AG04450 (cell line): ENCODE measurements around the gene ZDHHC14. TPM values are rescaled to one million over a fixed set of nuclear protein-coding genes. Genes with fewer than 3 reads are reported as not detected.

Source experiments
- CTCF ChIA-PET: fragments of 300-600, 350-600 bp; formaldehyde crosslinking; extraction: SDS; loops from one replicate; lab custom pipeline; 2022; ENCODE audit warnings: antibody characterized with exemption, inconsistent platforms; lab: Charles Lee
- POLR2A ChIA-PET: fragments of 350-600 bp; formaldehyde crosslinking; extraction: SDS; loops from one replicate; lab custom pipeline; 2021; ENCODE audit warnings: antibody characterized with exemption, inconsistent platforms; lab: Yijun Ruan, JAX
- DNase-seq: peaks from one replicate; pipeline ENCODE4 v3.0.0-alpha.2; 2011; ENCODE audit warnings: low read depth, low spot score
- H3K27ac ChIP-seq: one replicate; pipeline ENCODE4 v1.5.1; 2012; ENCODE audit warnings: low read depth, low read length, control low read depth
- H3K27me3 ChIP-seq: one replicate; pipeline ENCODE4 v1.6.0; 2012; ENCODE audit warnings: low read length; ENCODE audit not compliant: control insufficient read depth, insufficient read depth
- H3K4me3 ChIP-seq: 2 replicates; pipeline ENCODE4 v1.5.1; 2011; ENCODE audit warnings: mild to moderate bottlenecking, low read depth, low read length, control low read depth
- H3K9me3 ChIP-seq: 2 replicates; pipeline ENCODE4 v1.5.1; 2012; ENCODE audit warnings: low read length; ENCODE audit not compliant: control insufficient read depth, insufficient read depth
- polyA plus RNA-seq: library from polyadenylated mRNA; depleted of rRNA; stranded (reverse); fragments of >200 nt; gene quantifications from 2 replicates; pipeline ENCODE4 v1.2.3, GENCODE V29; 2011
- TF ChIP-seq, protein P1 (sequence below): IDR thresholded peaks from 2 replicates; pipeline ENCODE4 v1.5.1; 2011; ENCODE audit warnings: low read depth, low read length, control low read depth, inconsistent platforms

The ZDHHC14 gene
- polyA plus RNA-seq, 1 experiment: 2.2 TPM

DNA sequence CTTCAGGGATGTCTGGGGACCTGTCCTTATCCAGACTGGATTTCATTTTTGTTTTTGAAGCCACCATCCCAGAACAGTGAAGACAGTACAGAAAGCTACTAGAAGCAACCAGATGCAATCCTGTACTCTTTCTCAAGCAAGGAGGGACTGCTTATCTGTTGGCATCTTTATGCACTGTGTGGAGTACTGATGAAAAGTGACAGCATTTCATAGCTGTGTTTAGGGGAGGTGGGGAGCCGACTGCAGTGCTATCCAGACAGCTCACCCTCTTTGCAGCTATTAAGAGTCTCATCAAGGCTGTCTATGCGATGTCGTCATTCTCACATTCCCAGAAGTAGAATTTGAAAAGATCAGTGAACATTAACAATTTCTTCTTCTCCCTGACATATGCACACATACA, 5.5 kb downstream of the ZDHHC14 start:
- Histone ChIP-seq H3K27me3 (no peaks in the 10 kb centered on the region), H3K4me3 (no peak overlapping the region), H3K9me3 (peaks cover 4% of the 10 kb centered on the region; the same call in 1 of the 2 replicates), H3K27ac (no peak overlapping the region)
- no peak for DNase-seq
- POLR2A ChIA-PET: no interaction called here
- TF ChIP-seq, protein P1, sequence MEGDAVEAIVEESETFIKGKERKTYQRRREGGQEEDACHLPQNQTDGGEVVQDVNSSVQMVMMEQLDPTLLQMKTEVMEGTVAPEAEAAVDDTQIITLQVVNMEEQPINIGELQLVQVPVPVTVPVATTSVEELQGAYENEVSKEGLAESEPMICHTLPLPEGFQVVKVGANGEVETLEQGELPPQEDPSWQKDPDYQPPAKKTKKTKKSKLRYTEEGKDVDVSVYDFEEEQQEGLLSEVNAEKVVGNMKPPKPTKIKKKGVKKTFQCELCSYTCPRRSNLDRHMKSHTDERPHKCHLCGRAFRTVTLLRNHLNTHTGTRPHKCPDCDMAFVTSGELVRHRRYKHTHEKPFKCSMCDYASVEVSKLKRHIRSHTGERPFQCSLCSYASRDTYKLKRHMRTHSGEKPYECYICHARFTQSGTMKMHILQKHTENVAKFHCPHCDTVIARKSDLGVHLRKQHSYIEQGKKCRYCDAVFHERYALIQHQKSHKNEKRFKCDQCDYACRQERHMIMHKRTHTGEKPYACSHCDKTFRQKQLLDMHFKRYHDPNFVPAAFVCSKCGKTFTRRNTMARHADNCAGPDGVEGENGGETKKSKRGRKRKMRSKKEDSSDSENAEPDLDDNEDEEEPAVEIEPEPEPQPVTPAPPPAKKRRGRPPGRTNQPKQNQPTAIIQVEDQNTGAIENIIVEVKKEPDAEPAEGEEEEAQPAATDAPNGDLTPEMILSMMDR: no peak
- CTCF ChIA-PET: interaction anchor here (0.6 kb wide), 1 partner anchor 9 kb away, joined by 3 read pairs; no protein-coding TSS in a partner anchor

DNA sequence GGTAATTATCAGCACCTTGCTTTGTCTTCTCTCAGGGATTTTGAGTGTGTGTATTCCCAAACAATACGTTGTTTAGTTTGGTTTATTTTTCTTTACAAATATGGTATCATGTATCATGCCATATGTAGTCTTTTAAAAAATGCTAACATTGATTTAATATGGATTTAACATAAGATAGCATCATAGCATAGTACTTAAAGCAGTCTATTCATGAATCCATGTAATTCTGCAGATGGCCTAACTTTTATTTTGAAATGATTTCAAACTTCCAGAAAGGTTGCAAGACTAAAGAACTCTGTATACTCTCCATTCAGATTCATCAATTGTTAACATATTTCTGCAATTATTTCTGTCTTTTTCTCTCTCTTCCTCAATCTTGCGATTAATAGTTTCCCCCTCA, 7.9 kb downstream of the ZDHHC14 start:
- Histone ChIP-seq H3K27me3 (no peaks in the 10 kb centered on the region), H3K27ac (no peak overlapping the region), H3K4me3 (no peak overlapping the region), H3K9me3 (peaks cover 4% of the 10 kb centered on the region; the same call in 1 of the 2 replicates)
- TF ChIP-seq, protein P1: no peak
- POLR2A ChIA-PET: no interaction called here
- DNase-seq: no peak
- CTCF ChIA-PET: no interaction called here

DNA sequence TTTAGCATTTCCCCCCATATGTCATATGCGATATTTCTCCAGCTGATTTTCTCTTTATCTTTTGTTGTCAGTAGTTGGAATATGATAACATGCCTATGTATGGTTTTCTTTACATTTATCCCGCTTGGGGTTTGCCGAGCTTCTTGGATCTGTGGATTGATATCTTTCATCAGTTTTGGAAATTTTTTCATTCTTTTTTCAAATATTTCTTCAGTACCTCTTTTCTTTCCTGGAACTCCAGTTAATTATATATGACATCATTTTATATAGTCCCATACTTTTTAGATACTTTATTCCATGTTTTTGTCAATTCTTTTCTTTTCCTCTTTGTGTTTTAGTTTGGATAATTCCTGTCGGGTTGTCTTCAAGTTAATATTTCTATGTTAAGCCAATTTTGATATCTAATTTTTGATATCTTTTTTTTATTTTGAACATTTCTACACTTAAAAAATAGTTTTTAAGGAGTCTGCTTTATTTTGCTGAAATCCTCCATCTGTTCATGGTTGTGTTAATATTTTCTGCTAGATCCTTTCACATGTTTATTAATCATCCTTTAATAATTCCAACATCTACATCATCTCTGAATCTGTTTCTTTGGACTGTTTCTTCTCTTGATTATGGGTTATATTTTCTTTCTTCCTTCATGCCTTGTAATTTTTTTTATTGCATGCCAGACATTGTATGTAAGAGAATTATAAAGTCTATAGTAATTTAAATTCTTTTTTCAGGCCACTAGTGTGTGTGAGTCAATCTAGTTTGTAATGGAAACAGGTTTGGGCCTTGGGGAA, 9.5 kb downstream of the ZDHHC14 start:
- H3K27ac ChIP-seq: no peak overlapping the region
- TF ChIP-seq, protein P1: no peak
- no peak for DNase-seq
- CTCF ChIA-PET: interaction anchor here (0.6 kb wide), 1 partner anchor 280 kb away, joined by 3 read pairs; no protein-coding TSS in a partner anchor
- no peak overlapping the region for H3K4me3 ChIP-seq
- POLR2A ChIA-PET: no interaction called here
- H3K9me3 ChIP-seq: peaks cover 4% of the 10 kb centered on the region; the same call in 1 of the 2 replicates
- H3K27me3 ChIP-seq: no peaks in the 10 kb centered on the region

DNA sequence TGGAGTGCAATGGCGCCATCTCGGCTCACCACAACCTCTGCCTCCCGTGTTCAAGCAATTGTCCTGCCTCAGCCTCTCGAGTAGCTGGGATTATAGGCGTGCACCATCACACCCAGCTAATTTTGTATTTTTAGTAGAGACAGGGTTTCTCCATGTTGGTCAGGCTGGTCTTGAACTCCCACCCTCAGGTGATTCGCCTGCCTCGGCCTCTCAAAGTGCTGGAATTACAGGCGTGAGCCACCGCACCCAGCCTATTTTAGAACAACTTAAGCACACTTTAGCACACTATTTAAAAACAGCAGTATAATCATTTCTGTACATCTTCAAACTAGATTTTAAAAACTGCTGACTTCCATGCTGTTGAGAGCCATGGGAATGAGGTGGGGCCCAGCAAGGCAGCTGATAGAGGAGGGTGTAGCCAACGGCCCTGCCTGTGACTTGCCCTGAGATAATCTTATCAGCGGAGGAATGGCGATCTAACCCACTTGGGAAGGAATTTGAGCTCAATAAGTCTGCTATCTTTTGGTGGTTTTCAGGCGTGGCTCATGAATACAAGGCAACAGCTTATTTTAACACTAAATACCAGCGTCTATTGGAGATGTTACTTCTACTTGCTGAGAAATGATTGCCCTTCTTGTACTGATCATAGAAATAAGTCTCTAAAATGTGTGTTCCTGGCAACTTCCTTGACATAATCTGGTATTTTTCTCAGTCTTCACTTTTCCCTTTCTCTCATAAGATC, 12.1 kb downstream of the ZDHHC14 start:
- Histone ChIP-seq H3K4me3 (no peak overlapping the region), H3K9me3 (peaks cover 4% of the 10 kb centered on the region; the same call in 1 of the 2 replicates), H3K27ac (no peak overlapping the region), H3K27me3 (no peaks in the 10 kb centered on the region)
- ChIA-PET CTCF (no interaction called here), POLR2A (no interaction called here)
- TF ChIP-seq, protein P1: no peak
- no peak for DNase-seq
